NT2/D1 (cell line): ENCODE results near the gene SPOCK1.

Experiments used
- DNase-seq: peaks from one replicate; pipeline ENCODE4 v3.0.0-alpha.2; 2011; ENCODE audit warnings: low read depth, low spot score
- H3K27me3 ChIP-seq: 2 replicates; pipeline ENCODE4 v1.6.0; 2011; ENCODE audit warnings: mild to moderate bottlenecking; ENCODE audit not compliant: insufficient read length, insufficient read depth
- H3K36me3 ChIP-seq: 2 replicates; pipeline ENCODE4 v1.6.1; 2011; ENCODE audit warnings: mild to moderate bottlenecking, low read length, mixed read lengths; ENCODE audit not compliant: insufficient read depth, insufficient read length
- H3K4me1 ChIP-seq: 2 replicates; pipeline ENCODE4 v1.5.1; 2011; ENCODE audit not compliant: insufficient read depth, insufficient read length
- H3K4me3 ChIP-seq: 2 replicates; pipeline ENCODE4 v1.5.1; 2011; ENCODE audit warnings: low read depth; ENCODE audit not compliant: insufficient read length
- H3K9ac ChIP-seq: 2 replicates; pipeline ENCODE4 v1.6.0; 2011; ENCODE audit warnings: low read depth; ENCODE audit not compliant: insufficient read length
- H3K9me3 ChIP-seq: 2 replicates; pipeline ENCODE4 v1.5.1; 2011; ENCODE audit warnings: mild to moderate bottlenecking, low read length; ENCODE audit not compliant: insufficient read depth
- SUZ12 ChIP-seq: IDR thresholded peaks from 2 replicates; pipeline ENCODE4 v1.6.1; 2011; ENCODE audit not compliant: insufficient read length, insufficient read depth; ENCODE audit errors: extremely low read depth
- YY1 ChIP-seq: IDR thresholded peaks from 2 replicates; pipeline ENCODE4 v1.6.1; 2011; ENCODE audit not compliant: insufficient read length, insufficient read depth
- ZNF274 ChIP-seq: IDR thresholded peaks from 2 replicates; pipeline ENCODE4 v1.6.1; 2011; ENCODE audit warnings: mild to moderate bottlenecking, low read depth, low read length

Gene SPOCK1

DNA sequence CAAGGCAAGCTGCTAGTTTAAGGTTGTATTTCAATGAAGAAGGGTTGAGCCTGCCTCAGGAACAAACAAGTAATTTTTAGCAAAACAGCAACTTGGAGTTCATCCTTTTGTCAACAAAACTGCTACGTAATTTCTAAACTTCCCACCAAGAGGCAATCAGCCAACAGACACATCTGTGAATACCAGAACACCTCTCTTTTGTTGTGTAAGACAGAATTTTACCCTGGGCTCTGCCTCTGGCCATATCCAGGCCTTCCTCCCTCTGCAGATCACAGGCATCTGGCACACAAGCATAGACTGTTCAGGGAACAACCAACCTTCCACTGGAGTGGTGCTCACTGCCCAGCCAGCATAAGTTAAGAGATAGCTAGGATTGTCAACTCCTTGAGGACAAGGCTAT, 409.0 kb downstream of the SPOCK1 start:
- no peak for DNase-seq
- no peaks in the 10 kb centered on the region for H3K9me3 ChIP-seq
- H3K4me3 ChIP-seq: no peak overlapping the region
- no peaks in the 10 kb centered on the region for H3K27me3 ChIP-seq
- H3K36me3 ChIP-seq: no peaks in the 10 kb centered on the region
- no peak for TF ChIP-seq YY1
- TF ChIP-seq SUZ12: no peak
- TF ChIP-seq ZNF274: no peak
- H3K9ac ChIP-seq: no peak overlapping the region
- peaks cover 2% of the 10 kb centered on the region for H3K4me1 ChIP-seq

- TF ChIP-seq ZNF274 (no peak), YY1 (no peak), SUZ12 (no peak)
- peaks cover 2% of the 10 kb centered on the region for H3K4me1 ChIP-seq
- no peak overlapping the region for H3K4me3 ChIP-seq
- no peaks in the 10 kb centered on the region for H3K9me3 ChIP-seq
- no peak overlapping the region for H3K9ac ChIP-seq
- no peaks in the 10 kb centered on the region for H3K36me3 ChIP-seq
- H3K27me3 ChIP-seq: no peaks in the 10 kb centered on the region
- DNase-seq: no peak
These were observed 411.0 kb downstream of the SPOCK1 start for GRCh38 chr5:137088175-137088574.

GRCh38 chr5:137086342-137086741, 412.8 kb downstream of the SPOCK1 start:
- H3K4me1 ChIP-seq: no peaks in the 10 kb centered on the region
- no peak overlapping the region for H3K9ac ChIP-seq
- no peak for DNase-seq

GRCh38 chr5:137085206-137085605, 413.9 kb downstream of the SPOCK1 start:
- no peak overlapping the region for H3K4me3 ChIP-seq
- no peak overlapping the region for H3K9ac ChIP-seq
- no peaks in the 10 kb centered on the region for H3K9me3 ChIP-seq
- H3K4me1 ChIP-seq: no peaks in the 10 kb centered on the region
- no peak for TF ChIP-seq YY1
- TF ChIP-seq ZNF274: no peak
- TF ChIP-seq SUZ12: no peak
- no peaks in the 10 kb centered on the region for H3K36me3 ChIP-seq
- DNase-seq: no peak
- H3K27me3 ChIP-seq: no peaks in the 10 kb centered on the region

More at GRCh38 chr5:137086342-137086741, 412.8 kb downstream of the SPOCK1 start:
- TF ChIP-seq ZNF274 (no peak), YY1 (no peak), SUZ12 (no peak)
- Histone ChIP-seq H3K9me3 (no peaks in the 10 kb centered on the region), H3K27me3 (no peaks in the 10 kb centered on the region), H3K36me3 (no peaks in the 10 kb centered on the region), H3K4me3 (no peak overlapping the region)

GRCh38 chr5:137084016-137084415, 415.1 kb downstream of the SPOCK1 start:
- Histone ChIP-seq H3K4me1 (no peaks in the 10 kb centered on the region), H3K36me3 (no peaks in the 10 kb centered on the region), H3K4me3 (no peak overlapping the region), H3K9me3 (no peaks in the 10 kb centered on the region), H3K27me3 (no peaks in the 10 kb centered on the region), H3K9ac (no peak overlapping the region)
- no peak for DNase-seq
- TF ChIP-seq YY1: no peak
- TF ChIP-seq SUZ12: no peak
- no peak for TF ChIP-seq ZNF274

DNA sequence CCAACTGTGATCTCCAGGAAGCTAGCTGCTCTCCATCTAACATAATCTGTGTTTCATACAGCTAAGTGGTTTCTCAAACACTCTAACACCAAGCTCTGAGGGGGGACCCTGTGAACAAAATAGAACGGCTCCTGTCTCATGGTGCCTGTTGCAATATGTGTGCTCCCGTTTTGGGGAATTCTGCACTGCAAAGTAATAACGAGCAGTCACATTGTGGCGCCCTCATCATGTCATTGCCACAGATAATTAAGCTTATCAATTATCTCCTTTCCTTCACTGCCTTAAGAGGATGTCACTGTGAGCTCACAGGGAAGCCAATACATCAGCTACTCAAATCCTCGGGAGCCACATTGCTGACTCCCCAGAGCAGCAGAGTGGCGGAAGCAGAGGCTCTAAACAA, 416.2 kb downstream of the SPOCK1 start:
- H3K9ac ChIP-seq: no peak overlapping the region
- H3K9me3 ChIP-seq: no peaks in the 10 kb centered on the region
- TF ChIP-seq ZNF274: no peak
- peaks cover 4% of the 10 kb centered on the region for H3K4me1 ChIP-seq
- no peaks in the 10 kb centered on the region for H3K27me3 ChIP-seq
- no peaks in the 10 kb centered on the region for H3K36me3 ChIP-seq
- DNase-seq: no peak
- H3K4me3 ChIP-seq: no peak overlapping the region

DNA sequence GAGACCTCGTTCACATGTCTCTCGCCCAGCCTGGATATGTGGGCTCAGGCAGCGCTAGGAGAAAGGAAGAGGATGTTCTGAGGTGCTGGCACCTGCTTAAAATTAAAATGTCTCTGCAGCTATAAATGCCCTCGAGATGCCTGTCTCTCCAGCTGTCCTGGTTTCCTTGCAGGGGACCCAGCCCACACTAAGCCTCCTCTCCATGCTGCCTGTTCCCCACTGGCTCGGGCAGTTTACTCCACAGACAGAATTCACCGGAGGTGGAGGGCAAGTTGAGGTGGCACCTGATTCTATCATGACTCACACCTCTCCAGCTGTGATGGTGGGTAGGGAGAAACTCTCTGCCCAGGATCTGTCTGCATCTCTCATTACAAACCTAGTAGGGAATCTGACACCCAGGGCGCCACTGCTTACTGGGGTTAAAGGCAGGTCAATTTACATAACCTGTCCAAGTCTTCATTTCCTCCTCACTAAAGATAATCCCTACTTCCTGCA, 420.9 kb downstream of the SPOCK1 start:
- TF ChIP-seq SUZ12 (no peak), YY1 (no peak), ZNF274 (no peak)
- DNase-seq: no peak
- no peaks in the 10 kb centered on the region for H3K36me3 ChIP-seq

More for the DNA sequence above, 420.9 kb downstream of the SPOCK1 start:
- Histone ChIP-seq H3K4me3 (no peak overlapping the region), H3K4me1 (peaks cover 6% of the 10 kb centered on the region), H3K9me3 (no peaks in the 10 kb centered on the region), H3K9ac (no peak overlapping the region), H3K27me3 (no peaks in the 10 kb centered on the region)
